ENCODE measurements around the gene USHBP1.
A peak's percentile ranks its signal among the peaks of the same experiment; 100 is the strongest.
"Not testable (repeated sequence)": the region's sequence is repeated elsewhere in the genome, so short reads cannot be mapped to it uniquely, and the experiment has no call there.

Gene USHBP1

DNA sequence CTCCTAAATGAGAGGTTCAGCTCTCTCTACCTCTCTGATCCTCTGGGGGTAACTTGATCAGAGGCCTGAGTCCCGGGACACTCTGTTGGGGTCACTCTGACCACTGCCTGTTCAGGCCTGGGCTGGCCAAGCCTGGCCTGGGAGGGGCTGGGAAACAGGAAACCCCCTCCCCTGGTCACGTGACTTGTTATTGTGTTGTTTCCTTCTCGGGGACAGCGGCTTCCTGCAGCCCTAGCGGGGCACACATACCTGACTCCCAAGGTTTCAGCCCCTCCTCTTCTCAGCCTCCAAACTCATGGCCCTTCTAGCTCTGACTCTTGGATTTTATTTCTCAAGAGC, at the start of gene USHBP1:
USHBP1 (minus strand) TSS at position 105 of the 339 bp plus-strand sequence. CDS start 446 bp downstream, outside the sequence.
- DNase-seq: no peak

DNA sequence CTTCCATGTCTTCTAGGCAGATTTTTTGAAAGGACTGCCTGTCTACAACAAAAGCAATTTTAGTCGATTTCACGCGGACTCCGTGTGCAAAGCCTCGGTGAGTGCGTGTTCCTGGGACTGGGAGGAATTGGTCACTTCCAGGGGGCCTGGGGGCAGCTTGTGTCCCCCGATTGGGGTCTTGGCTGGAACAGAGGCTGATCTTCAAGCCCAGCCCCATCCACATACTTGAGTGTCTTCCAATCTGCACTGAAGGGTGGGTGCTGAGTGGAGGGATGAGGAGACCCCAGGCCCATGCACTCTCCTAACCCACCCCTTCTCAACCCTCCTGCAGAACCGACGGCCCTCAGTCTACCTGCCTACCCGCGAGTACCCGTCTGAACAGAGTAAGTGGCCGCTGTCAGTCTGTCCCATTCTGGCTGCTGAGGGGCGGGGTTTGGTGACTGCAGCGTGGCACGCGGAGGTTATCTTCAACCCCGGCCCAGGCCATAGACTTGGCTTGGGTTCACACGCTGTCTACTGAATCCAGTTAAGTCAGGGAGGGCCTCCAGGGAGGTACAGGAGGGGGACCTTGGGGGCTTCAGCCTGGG, 49.6 kb upstream of the USHBP1 start:
- no peak for DNase-seq

GRCh38 chr19:17312189-17313113, 47.9 kb upstream of the USHBP1 start:
- no peak for DNase-seq

DNA sequence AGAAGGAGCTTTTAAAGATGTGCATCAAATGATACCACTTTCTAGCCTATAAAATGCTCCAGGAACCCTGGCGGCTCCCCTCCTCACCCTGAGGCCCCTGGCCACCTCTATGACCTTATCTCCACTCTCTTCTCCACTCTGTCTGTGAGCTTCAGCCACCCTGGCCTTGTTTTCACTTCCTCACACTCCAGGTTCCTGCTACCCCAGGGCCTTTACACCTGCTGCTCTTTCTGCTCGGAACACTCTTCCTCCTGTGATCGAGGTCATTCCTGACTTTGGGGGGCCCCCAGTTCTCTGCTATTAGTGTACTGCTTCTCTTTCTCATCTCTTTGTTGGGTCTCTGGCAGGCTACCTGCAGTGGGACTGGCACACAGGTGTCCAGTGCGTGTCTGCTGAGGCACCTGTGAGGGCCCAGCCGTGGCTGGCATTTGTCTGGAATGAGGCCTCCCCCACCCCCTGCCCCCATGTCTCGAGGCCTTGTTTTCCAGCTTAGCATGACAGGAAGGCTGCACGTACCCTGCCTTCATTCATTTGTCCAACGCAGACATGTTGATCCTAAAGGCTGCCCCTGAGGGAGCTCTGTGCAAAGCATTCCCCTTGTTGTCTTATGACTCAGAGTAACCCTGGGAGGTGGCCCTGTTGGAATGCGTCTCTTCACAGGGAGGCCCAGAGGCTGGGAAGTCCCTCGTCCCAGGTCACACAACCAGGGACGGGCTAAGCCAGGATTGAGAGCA, 47.1 kb upstream of the USHBP1 start:
- DNase-seq: no peak

DNA sequence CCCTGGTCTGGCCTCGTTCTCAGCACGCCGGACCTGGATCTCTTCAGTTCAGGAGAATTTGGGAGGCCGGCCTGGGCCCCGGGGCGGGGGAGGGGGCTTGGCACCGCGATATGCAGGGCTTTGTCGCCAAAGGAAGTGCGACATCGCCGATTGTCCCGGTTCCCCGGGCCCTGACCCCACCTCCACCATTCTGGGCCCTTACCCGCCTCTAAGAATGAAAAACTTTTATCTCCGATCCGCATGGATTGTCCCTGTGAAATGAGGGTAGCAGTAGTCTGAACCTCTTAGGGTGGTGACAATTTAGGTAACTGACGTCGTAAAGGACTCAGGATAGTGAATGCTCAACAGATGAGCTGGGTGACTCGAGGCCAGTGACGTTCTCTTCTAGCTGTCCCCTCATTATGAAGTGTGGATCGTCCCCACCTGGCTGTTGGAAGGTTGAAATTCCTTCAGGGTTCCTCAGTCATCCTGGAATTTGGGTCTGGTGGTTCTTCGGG, 45.5 kb upstream of the USHBP1 start:
- no peak for DNase-seq

- peak; percentile 98 for DNase-seq
Measured at GRCh38 chr19:17309198-17309964, 44.8 kb upstream of the USHBP1 start, which contains the start of gene DDA1. Gene DDA1 (plus strand): TSS chr19:17309563. CDS start chr19:17309655, 92 bp downstream.

DNA sequence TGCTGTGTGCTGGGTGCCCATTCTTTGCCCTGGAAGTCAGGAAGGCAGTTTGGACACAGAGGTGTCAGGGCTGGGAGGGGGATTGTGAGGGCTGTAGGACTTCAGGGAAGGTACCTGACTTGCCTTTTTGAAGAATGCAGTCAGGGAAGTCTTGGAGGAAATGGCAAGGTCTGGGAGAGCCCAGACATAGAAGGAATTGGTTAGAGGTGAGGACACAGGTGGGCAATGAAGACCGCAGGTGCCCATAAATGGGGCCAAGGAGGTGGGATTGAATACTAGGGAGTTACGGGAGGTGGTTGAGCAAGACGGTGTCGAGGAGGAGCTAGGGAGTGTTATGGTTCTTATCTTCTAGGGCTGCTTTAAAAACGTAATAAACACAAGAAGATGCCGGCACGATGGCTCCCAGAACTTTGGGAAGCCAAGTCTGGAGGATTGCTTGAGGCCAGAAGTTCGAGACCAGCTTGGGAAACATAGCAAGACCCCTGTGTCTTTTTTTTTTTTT, 43.4 kb upstream of the USHBP1 start:
- no peak for DNase-seq

- no peak for DNase-seq
Measured at GRCh38 chr19:17306285-17306714, 41.8 kb upstream of the USHBP1 start.

DNA sequence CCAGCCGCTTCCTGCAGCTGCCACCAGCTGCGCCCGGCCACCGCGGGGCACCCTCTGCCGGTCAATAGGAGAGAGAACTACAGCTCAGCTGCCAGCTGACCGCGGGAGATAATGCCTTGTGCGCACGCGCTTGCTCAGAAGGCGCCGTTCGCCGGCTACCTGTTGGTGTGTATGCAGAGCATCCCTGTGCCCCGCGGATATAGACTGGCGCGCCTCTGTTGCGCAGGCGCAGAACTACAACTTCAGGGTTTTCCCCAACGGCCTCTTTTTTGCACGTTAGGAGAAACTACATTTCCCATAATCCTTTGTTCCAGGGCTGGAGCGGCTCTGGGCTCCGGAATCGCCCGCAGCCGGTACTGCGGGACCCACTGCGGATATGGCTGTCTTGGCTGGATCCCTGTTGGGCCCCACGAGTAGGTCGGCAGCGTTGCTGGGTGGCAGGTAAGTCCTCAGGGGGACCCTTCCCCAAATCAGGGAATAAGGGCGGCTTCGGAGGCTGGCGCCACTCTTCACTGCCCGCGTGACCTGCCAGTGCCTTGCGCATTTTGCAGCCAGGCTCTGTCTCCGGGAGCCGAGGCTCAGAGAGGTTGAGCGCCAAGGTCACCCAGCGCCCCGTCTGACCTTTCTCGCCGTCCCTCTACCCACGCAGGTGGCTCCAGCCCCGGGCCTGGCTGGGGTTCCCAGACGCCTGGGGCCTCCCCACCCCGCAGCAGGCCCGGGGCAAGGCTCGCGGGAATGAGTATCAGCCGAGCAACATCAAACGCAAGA, 41.2 kb upstream of the USHBP1 start, which contains the start of gene MRPL34:
MRPL34 (plus strand) TSS at position 356 of the 768 bp plus-strand sequence; CDS start at position 377, 21 bp downstream.
- peak; percentile 98 for DNase-seq

- DNase-seq: no peak
Measured at GRCh38 chr19:17305216-17305516, 40.6 kb upstream of the USHBP1 start.

DNA sequence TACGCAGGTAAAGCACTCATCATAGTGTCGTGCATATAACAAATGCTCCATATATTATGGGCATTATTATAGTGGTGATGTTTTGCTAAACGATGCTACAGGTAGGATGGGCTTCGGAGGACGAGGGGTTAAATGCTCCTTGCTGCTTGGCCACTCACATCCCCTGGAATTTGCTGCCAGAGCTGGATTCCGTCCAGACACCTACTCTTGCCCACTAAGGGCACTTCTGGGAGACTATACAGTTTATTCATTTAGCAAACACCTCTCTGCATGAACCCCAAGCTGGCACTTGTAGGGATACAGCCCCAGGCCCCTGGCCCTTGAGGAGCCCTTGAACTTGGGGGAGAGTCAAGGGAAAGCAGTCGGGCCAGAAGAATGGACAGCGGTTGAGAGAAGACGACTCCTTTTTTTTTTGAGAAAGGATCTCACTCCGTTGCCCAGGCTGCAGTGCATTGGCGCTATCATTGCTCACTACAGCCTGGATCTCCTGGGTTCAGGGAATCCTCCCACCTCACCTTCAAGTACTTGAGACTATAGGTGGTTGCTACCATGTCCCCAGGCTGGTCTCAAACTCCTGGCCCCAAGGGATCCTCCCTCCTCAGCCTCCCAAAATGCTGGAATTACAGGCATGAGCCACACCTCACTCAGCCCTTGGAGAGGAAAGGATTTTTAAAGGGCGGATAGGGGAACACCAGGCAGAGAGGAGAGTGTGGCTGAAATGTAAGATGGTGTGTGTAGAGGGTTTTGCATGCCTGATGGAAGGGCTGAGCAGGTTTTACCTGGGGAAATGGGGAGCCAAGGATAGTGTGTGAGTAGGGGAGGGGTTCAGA, 40.1 kb upstream of the USHBP1 start:
- DNase-seq: no peak

DNA sequence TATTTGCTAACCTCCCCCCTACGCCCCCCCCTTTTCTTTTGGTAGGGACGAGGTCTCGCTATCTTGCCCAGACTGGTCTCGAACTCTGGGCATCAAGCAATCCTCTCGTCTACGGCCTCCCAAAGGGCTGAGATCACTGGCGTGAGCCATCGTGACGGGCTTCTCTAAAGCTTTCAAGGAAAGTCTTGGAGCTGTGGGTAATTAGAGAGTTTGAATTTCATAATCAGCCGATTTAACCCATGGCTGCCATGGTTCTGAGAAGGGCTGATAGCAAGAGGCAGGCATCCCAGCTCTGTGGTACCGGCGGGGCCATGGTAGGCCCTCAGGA, 39.4 kb upstream of the USHBP1 start:
- no peak for DNase-seq

GRCh38 chr19:17303167-17303939, 38.8 kb upstream of the USHBP1 start, which contains the start of gene ABHD8:
Gene ABHD8 (minus strand): TSS chr19:17303425. CDS start chr19:17301616, 1,809 bp downstream.
- DNase-seq: peak; percentile 64

- DNase-seq: no peak
Measured at GRCh38 chr19:17302391-17303166, 38.0 kb upstream of the USHBP1 start.

DNA sequence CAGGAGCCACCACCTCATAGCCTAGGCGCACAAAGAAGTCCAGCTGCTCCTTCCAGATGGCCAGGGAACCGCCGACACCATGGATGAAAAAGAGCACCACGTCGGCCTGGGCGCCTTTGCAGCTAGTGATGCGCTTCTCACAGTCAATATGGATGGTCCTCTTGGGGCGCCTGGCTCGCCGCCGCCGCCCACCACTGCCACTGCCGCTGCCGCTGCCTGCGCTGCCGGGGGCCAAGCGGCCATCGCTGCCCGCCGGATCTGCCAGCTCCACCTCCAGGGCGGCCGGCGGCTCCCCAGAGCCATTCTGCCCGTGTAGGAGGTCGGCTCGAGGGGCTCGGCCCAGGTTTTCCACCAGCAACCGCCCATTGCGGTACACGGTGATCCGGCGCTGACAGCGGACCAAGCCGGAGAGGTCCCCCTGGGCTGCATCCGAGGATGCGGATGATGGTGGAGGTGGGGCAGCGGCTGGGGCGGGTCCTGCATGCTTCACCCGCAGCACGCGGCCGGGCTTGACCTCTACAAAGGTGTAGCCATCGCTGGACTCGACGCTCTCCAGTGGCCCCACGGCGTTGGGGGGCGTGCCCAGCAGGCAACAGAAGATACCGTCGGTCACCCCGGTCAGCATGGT, 36.6 kb upstream of the USHBP1 start:
- DNase-seq: no peak

DNA sequence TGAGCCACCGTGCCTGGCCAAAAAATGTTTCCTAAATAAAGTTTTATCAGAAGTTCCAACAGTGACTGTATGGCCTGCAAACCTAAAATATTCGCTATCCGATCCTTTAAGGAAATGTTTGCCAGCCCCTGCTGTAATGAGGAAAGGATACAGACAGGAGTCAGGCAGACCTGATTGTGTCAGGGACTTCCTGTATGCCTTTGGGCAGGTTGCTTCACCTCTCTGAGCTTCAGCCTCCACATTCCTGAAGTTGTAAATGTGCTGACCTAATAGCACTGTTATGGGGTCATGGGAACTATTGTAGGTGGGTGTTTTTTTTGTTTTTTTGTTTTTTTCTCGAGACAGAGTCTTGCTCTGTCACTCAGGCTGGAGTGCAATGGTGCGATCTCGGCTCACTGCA, 32.4 kb upstream of the USHBP1 start:
- DNase-seq: no peak

GRCh38 chr19:17296273-17296672, 31.7 kb upstream of the USHBP1 start:
- no peak for DNase-seq

GRCh38 chr19:17295551-17295950, 31.0 kb upstream of the USHBP1 start:
- DNase-seq: not testable (repeated sequence)

Data from NCI-H2081 treated with DMSO at 0.1 percent for 48 hours (cell line).